GM12878 (cell line): ENCODE results near the gene AP1G2. TPM values are rescaled to one million over a fixed set of nuclear protein-coding genes. Genes with fewer than 3 reads are reported as not detected.

Source experiments
- ATAC-seq: fragments of 200-7000 bp; cut with Tn5 transposase; 3 replicates; pipeline ENCODE4 v1.9.1; 2020; ENCODE audit warnings: mild to moderate bottlenecking, moderate library complexity
- BruUV-seq: library from RNA; stranded (reverse); fragments of 400-500 nt; replicated peaks from 2 replicates; lab custom pipeline; 2021; lab: Mats Ljungman, UMichigan
- CTCF ChIA-PET: fragments of 300-600 bp; sonication (Branson Sonifier 250); formaldehyde crosslinking; extraction: SDS; loops from one replicate; lab custom pipeline; 2021; ENCODE audit warnings: inconsistent platforms; lab: Yijun Ruan, JAX
- POLR2A ChIA-PET: fragments of 350-600 bp; formaldehyde crosslinking; extraction: SDS; loops from one replicate; lab custom pipeline; 2021; ENCODE audit warnings: inconsistent platforms; lab: Charles Lee
- RAD21 ChIA-PET: fragments of 300-600 bp; sonication (Branson Sonifier 250); formaldehyde crosslinking; loops from one replicate; lab custom pipeline; 2023; ENCODE audit warnings: antibody characterized with exemption; ENCODE audit not compliant: unreplicated experiment; lab: Charles Lee
- SMC1A ChIA-PET: fragments of 300-600 bp; sonication (Branson Sonifier 250); formaldehyde crosslinking; loops from one replicate; lab custom pipeline; 2023; ENCODE audit not compliant: unreplicated experiment, uncharacterized antibody; lab: Charles Lee
- DNase-seq: peaks from one replicate; pipeline ENCODE4 v3.0.0-alpha.2; 2011; ENCODE audit warnings: low read depth, low spot score
- FAIRE-seq: peaks from 3 replicates; lab custom pipeline; 2011; peaks lifted over from hg19 to GRCh38; lab: Jason Lieb, UNC
- H2AFZ ChIP-seq: 2 replicates; pipeline ENCODE4 v1.6.0; 2011; ENCODE audit warnings: low read depth, low read length, control low read depth; ENCODE audit not compliant: control insufficient read depth
- H3K27ac ChIP-seq: 2 replicates; pipeline ENCODE4 v1.5.1; 2011; ENCODE audit warnings: control low read depth; ENCODE audit not compliant: control insufficient read depth, insufficient read depth
- H3K27me3 ChIP-seq, 2 experiments: replicated peaks in 1 of 2; 2 replicates each; pipeline versions ENCODE4 v1.6.0 to v1.6.1; 2011; ENCODE audit warnings: low read length in 1 of 2; ENCODE audit not compliant: control insufficient read depth in 2 of 2, insufficient read depth in 2 of 2
- H3K36me3 ChIP-seq, 2 experiments: 2 replicates each; pipeline ENCODE4 v1.5.1; 2011; ENCODE audit warnings: low read length in 1 of 2; ENCODE audit not compliant: control insufficient read depth in 2 of 2, insufficient read depth in 2 of 2
- H3K4me1 ChIP-seq: 2 replicates; pipeline ENCODE4 v1.6.1; 2011; ENCODE audit warnings: mild to moderate bottlenecking, low read length, moderate library complexity, mixed read lengths; ENCODE audit not compliant: control insufficient read depth, insufficient read depth
- H3K4me2 ChIP-seq: 2 replicates; pipeline ENCODE4 v1.6.0; 2011; ENCODE audit warnings: control low read depth; ENCODE audit not compliant: control insufficient read depth, insufficient read depth
- H3K4me3 ChIP-seq: fragments of 200-600 bp; sonication (generic); 2 replicates; pipeline ENCODE4 v1.5.1; 2016
- H3K79me2 ChIP-seq: 2 replicates; pipeline ENCODE4 v1.6.0; 2011; ENCODE audit warnings: low read length; ENCODE audit not compliant: control insufficient read depth, insufficient read depth
- H3K9ac ChIP-seq: 2 replicates; pipeline ENCODE4 v1.8.0; 2011; ENCODE audit warnings: low read length, control low read depth, mixed read lengths; ENCODE audit not compliant: control insufficient read depth, insufficient read depth
- H3K9me3 ChIP-seq: replicated peaks from 3 replicates; pipeline ENCODE4 v1.5.1; 2011; ENCODE audit warnings: mild to moderate bottlenecking, low read length; ENCODE audit not compliant: control insufficient read depth, insufficient read depth
- H4K20me1 ChIP-seq: 2 replicates; pipeline ENCODE4 v1.6.0; 2011; ENCODE audit not compliant: control insufficient read depth, insufficient read depth
- CBFB ChIP-seq: IDR thresholded peaks from 2 replicates; pipeline ENCODE4 v1.6.1; 2016; ENCODE audit warnings: antibody characterized with exemption, low read depth
- CREM ChIP-seq: IDR thresholded peaks from 2 replicates; pipeline ENCODE4 v1.6.1; 2014; ENCODE audit warnings: antibody characterized with exemption, low read depth
- MEF2B ChIP-seq: fragments of 450-650 bp; IDR thresholded peaks from 2 replicates; pipeline ENCODE4 v1.6.1; 2018; ENCODE audit warnings: mild to moderate bottlenecking, moderate library complexity; ENCODE audit not compliant: partially characterized antibody, poor library complexity, severe bottlenecking
- RAD21 ChIP-seq: IDR thresholded peaks from 2 replicates; pipeline ENCODE4 v1.6.1; 2011; ENCODE audit warnings: mild to moderate bottlenecking, low read depth, low read length, moderate library complexity; ENCODE audit not compliant: insufficient read depth
- RB1 ChIP-seq: fragments of 450-650 bp; formaldehyde crosslinking; IDR thresholded peaks from 2 replicates; pipeline ENCODE4 v1.6.1; 2017; ENCODE audit warnings: mild to moderate bottlenecking, borderline replicate concordance
- RUNX3 ChIP-seq: IDR thresholded peaks from 2 replicates; pipeline ENCODE4 v1.6.1; 2012; ENCODE audit warnings: low read length, inconsistent platforms
- SMARCA5 ChIP-seq: fragments of 450-650 bp; IDR thresholded peaks from 2 replicates; pipeline ENCODE4 v1.6.1; 2017; ENCODE audit warnings: mild to moderate bottlenecking
- SMC3 ChIP-seq: IDR thresholded peaks from 2 replicates; pipeline ENCODE4 v1.6.1; 2011; ENCODE audit warnings: low read length, improper control_type of control experiment, borderline replicate concordance
- SP1 ChIP-seq: IDR thresholded peaks from one replicate; pipeline ENCODE4 v1.6.1; 2011; ENCODE audit warnings: low read depth, low read length
- SRF ChIP-seq, 2 experiments: IDR thresholded peaks; 2 replicates each; pipeline ENCODE4 v1.6.1; 2011; ENCODE audit warnings: low read depth in 2 of 2, low read length in 2 of 2, mild to moderate bottlenecking in 1 of 2, moderate library complexity in 1 of 2
- YY1 ChIP-seq: IDR thresholded peaks from 2 replicates; pipeline ENCODE4 v1.6.1; 2011; ENCODE audit warnings: low read depth, mild to moderate bottlenecking, low read length
- WGBS: methylation state at CpG from one replicate; pipeline ENCODE4 v1.1.6; 2016; ENCODE audit warnings: low lambda C conversion rate; ENCODE audit not compliant: insufficient replicate concordance, insufficient coverage; ENCODE audit errors: missing lambda C conversion rate; 5-methylcytosine and 5-hydroxymethylcytosine counted together
- in situ Hi-C: fragments of 300-500 bp; cut with MboI; formaldehyde crosslinking; loops from 9 replicates; pipeline ENCODE4 v1.14.3; 2018; ENCODE audit warnings: mixed read lengths
- intact Hi-C: fragments of 100-400 bp; cut with micrococcal nuclease; formaldehyde crosslinking; loops from one replicate; pipeline ENCODE4 v1.14.2; 2022; ENCODE audit not compliant: unreplicated experiment
- polyA plus RNA-seq, 11 experiments: library from polyadenylated mRNA; depleted of rRNA in 4 of 11; unstranded in 6 of 11; stranded (reverse) in 5 of 11; fragments of >200 nt; fragmentation: Nextera tagmentation in 4 of 11; fragmentation: Illumina TruSeq in 1 of 11; extraction: Ambion mirVana in 4 of 11; extraction: Trizol in 1 of 11; gene quantifications; 1 replicate in 1 of 11; 2 replicates in 10 of 11; pipeline versions ENCODE4 v1.2.1 to v1.2.3, GENCODE V29; 2011 to 2016; ENCODE audit warnings: inconsistent platforms in 2 of 11, missing spikeins in 2 of 11, low read depth in 1 of 11
- total RNA-seq, 4 experiments: library from RNA; depleted of rRNA in 3 of 4; stranded (reverse); fragments of >200 nt in 3 of 4; fragmentation: Illumina TruSeq in 1 of 4; extraction: Trizol in 1 of 4; gene quantifications; 2 replicates each; pipeline versions ENCODE4 v1.2.1 to v1.2.3, GENCODE V29; 2013 to 2021
- TF ChIP-seq, protein P1 (sequence below), 3 experiments: IDR thresholded peaks in 2 of 3; conservative IDR thresholded peaks in 1 of 3; 2 replicates each; pipeline ENCODE4 v1.5.1; 2011; ENCODE audit warnings: low read depth in 3 of 3, low read length in 3 of 3, mild to moderate bottlenecking in 3 of 3, control low read depth in 2 of 3, moderate library complexity in 2 of 3, inconsistent platforms in 1 of 3, mixed read lengths in 1 of 3; ENCODE audit not compliant: control insufficient read depth in 2 of 3, insufficient read depth in 1 of 3; ENCODE audit errors: extremely low read depth in 1 of 3
- TF ChIP-seq, protein P2 (sequence below): fragments of 450-650 bp; IDR thresholded peaks from 2 replicates; pipeline ENCODE4 v1.6.1; 2017; ENCODE audit warnings: mild to moderate bottlenecking, moderate library complexity

Gene AP1G2
- total and polyA plus RNA-seq, 10 of the 15 experiments (the other 5 are each of a cell fraction or from before 2014, with no cell fraction given), result 41.5 to 146 (median 103) TPM

DNA sequence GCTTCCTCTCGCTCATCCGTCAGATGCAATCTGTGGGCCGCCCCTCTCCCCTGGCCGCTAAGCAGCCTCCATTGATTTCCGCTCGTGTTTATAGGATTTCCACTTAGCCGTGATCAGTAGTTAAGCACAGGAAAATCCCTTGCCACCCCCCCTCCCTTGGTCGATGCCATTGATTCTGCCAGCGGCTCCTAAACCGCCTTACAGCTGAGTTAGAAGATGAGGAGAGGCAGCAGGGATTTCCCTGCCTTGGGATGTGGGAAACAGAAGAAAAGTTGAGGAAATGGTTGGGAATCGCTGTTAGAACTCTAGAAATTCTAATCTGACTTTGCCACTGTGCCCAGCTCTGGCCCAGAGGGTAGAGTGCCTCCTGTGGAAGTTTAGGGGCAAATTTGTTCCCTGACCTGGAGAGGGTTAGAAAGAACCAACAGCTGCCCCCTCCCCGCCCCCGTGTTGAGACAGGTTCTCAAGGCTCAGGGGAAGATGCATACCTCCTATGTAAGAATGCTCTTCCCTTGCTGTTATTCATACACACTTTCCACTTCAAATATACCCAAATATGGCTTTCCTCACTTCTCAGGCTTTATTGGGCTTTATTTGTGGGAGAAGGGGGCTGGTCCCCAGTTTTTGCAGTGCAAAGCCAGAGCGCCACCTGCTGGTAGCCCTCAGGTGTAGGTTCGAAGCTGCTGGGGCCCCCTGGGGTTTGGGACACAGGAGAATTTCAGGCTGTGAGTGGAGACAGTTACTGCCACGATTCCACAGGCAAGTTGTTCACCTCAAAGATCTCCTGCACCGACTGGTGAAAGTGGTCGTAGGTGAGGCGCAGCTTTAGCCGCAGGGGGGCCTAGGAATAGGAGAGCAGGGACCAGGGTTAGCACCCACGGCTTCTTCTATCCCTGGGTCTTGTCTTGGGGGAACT, 8.3 kb downstream of the AP1G2 start:
- no TSS peak for BruUV-seq
- Histone ChIP-seq H3K27ac (no peak overlapping the region), H3K27me3 (no peaks in the 10 kb centered on the region), H3K36me3 (peaks cover 11 to 20% of the 10 kb centered on the region in 2 experiments; a peak in 3 of 4 replicates), H3K79me2 (peaks cover 26% of the 10 kb centered on the region), H4K20me1 (no peaks in the 10 kb centered on the region), H3K4me3 (no peak overlapping the region), H3K4me2 (peak overlapping the region; percentile 14; the same call in 1 of the 2 replicates), H3K4me1 (peaks cover 3% of the 10 kb centered on the region), H3K9ac (no peak overlapping the region), H3K9me3 (no peaks in the 10 kb centered on the region), H2AFZ (no peak overlapping the region)
- in situ Hi-C loops, result loop anchor here (5.0 kb wide), 2 partner anchors 82 to 237 kb away; partner anchors contain the start of gene PABPN1
- intact Hi-C loops, result loop anchor here (5.0 kb wide), 1 partner anchor 237 kb away; the partner anchor contains the start of gene PABPN1
- WGBS, result 70% methylated on average over 21 of the region's 21 CpGs
- ChIA-PET SMC1A (interaction anchor here (1.0 to 9.7 kb wide), 7 partner anchors 9 to 294 kb away, joined by 3 to 124 read pairs (median 5); partner anchors contain the start of gene PABPN1), POLR2A (interaction anchor here (1.3 to 3.8 kb wide), 3 partner anchors 8 to 81 kb away, joined by 4 to 14 read pairs (median 4); partner anchors contain the start of gene AP1G2), RAD21 (interaction anchor here (0.5 to 3.3 kb wide), 9 partner anchors 10 to 439 kb away, joined by 3 to 39 read pairs (median 3); no protein-coding TSS in a partner anchor), CTCF (interaction anchor here (0.5 to 13.1 kb wide), 33 partner anchors 9 to 582 kb away, joined by 3 to 436 read pairs (median 4); partner anchors contain the start of genes AP1G2, EMC9, NGDN and PABPN1)
- TF ChIP-seq RAD21, result peak; percentile 82
- peak; percentile 20; the same call in 1 of the 2 replicates for TF ChIP-seq RUNX3
- TF ChIP-seq, protein P1, sequence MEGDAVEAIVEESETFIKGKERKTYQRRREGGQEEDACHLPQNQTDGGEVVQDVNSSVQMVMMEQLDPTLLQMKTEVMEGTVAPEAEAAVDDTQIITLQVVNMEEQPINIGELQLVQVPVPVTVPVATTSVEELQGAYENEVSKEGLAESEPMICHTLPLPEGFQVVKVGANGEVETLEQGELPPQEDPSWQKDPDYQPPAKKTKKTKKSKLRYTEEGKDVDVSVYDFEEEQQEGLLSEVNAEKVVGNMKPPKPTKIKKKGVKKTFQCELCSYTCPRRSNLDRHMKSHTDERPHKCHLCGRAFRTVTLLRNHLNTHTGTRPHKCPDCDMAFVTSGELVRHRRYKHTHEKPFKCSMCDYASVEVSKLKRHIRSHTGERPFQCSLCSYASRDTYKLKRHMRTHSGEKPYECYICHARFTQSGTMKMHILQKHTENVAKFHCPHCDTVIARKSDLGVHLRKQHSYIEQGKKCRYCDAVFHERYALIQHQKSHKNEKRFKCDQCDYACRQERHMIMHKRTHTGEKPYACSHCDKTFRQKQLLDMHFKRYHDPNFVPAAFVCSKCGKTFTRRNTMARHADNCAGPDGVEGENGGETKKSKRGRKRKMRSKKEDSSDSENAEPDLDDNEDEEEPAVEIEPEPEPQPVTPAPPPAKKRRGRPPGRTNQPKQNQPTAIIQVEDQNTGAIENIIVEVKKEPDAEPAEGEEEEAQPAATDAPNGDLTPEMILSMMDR (IDR thresholded peaks at IDR 0.05 in 2 of 3, conservative IDR thresholded peaks at IDR 0.05 in 1 of 3; ENCODE audit: control insufficient read depth in 2 of 3, extremely low read depth in 1 of 3, insufficient read depth in 1 of 3, low read depth in 3 of 3, low read length in 3 of 3), result peak; percentile 83 to 96 (median 90)
- 0 out of 4 replicates have a peak, but pooled peaks of 1 of the 2 experiments have one; percentile 64 for TF ChIP-seq SRF (IDR thresholded peaks at IDR 0.05; ENCODE audit: low read depth in 2 of 2, low read length in 2 of 2)
- TF ChIP-seq, protein P2, sequence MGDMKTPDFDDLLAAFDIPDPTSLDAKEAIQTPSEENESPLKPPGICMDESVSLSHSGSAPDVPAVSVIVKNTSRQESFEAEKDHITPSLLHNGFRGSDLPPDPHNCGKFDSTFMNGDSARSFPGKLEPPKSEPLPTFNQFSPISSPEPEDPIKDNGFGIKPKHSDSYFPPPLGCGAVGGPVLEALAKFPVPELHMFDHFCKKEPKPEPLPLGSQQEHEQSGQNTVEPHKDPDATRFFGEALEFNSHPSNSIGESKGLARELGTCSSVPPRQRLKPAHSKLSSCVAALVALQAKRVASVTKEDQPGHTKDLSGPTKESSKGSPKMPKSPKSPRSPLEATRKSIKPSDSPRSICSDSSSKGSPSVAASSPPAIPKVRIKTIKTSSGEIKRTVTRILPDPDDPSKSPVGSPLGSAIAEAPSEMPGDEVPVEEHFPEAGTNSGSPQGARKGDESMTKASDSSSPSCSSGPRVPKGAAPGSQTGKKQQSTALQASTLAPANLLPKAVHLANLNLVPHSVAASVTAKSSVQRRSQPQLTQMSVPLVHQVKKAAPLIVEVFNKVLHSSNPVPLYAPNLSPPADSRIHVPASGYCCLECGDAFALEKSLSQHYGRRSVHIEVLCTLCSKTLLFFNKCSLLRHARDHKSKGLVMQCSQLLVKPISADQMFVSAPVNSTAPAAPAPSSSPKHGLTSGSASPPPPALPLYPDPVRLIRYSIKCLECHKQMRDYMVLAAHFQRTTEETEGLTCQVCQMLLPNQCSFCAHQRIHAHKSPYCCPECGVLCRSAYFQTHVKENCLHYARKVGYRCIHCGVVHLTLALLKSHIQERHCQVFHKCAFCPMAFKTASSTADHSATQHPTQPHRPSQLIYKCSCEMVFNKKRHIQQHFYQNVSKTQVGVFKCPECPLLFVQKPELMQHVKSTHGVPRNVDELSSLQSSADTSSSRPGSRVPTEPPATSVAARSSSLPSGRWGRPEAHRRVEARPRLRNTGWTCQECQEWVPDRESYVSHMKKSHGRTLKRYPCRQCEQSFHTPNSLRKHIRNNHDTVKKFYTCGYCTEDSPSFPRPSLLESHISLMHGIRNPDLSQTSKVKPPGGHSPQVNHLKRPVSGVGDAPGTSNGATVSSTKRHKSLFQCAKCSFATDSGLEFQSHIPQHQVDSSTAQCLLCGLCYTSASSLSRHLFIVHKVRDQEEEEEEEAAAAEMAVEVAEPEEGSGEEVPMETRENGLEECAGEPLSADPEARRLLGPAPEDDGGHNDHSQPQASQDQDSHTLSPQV, result no peak
- TF ChIP-seq SMARCA5, result peak; percentile 42; the same call in 1 of the 2 replicates
- TF ChIP-seq CBFB, result 0 out of 2 replicates have a peak, but pooled peaks have one; percentile 29
- peak; percentile 52; the same call in 1 of the 2 replicates for TF ChIP-seq RB1
- peak; percentile 55 for TF ChIP-seq YY1
- TF ChIP-seq SP1, result no peak
- TF ChIP-seq CREM, result no peak
- peak; percentile 77 for TF ChIP-seq SMC3
- peak; percentile 76 for TF ChIP-seq MEF2B
- FAIRE-seq, result no peak
- no peak for ATAC-seq
- DNase-seq, result no peak
